ENCODE data around the gene THADA.
"Not testable (repeated sequence)": the region's sequence is repeated elsewhere in the genome, so short reads cannot be mapped to it uniquely, and the experiment has no call there.

The THADA gene

GRCh38 chr2:43318791-43319190 lies 277.0 kb downstream of the THADA start:
- DNase-seq, result no peak

DNA sequence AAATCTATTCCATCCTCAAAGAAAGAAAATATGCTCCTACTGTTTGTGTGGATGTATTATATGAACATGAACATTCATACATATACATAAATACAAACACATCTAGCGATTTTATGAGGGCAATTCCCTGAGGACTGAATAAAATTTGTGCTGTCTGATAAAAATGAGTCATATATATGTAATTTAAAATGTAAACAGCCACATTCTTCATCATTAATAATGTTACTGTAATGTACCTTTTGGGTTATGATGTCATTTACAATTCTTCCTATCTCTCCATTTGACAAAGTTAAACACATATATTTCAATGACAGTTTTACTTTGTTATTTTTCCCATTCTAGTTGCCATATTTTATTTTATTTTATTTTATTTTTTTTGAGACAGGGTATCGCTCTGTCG lies 278.2 kb downstream of the THADA start:
- DNase-seq, result no peak

DNA sequence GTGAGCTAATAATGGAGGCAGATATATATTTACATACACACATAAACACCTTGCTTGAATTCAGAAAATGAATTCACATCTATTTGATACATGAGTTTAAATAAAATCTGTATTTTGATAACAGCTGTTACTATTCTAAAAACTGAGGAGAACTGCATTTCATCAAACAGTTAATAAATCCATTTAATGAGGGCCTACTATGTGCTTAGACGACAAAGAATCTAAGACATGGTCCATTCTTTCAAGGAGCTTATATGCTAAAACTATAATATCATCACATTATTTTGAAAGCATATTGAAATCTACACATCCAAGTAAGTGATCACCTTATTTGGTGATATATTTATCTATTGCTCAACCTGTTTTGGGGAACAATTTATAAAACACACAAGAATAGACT lies 278.6 kb downstream of the THADA start:
- no peak for DNase-seq

- DNase-seq, result no peak
Measured at GRCh38 chr2:43315482-43315881, 280.4 kb downstream of the THADA start.

GRCh38 chr2:43314299-43314927 lies 281.4 kb downstream of the THADA start:
- DNase-seq, result no peak

DNA sequence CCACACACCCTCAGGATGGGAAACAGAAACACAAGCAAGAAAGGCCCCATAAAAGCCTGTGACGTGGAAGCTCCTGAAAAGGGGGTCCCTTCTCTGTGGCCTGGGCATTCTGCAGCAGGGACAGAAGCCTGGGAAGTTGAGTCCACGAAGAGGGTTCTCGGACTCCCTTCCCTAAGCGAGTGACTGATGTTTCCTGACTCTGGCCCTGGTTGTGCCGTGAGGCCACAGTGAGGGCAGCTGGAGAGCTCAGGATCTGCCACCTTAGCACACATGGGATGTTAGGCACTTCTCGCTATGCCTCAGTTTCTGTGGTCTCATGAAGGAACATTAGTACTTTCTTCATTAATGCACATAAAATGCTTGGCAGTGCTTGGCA lies 282.2 kb downstream of the THADA start:
- DNase-seq, result no peak

DNA sequence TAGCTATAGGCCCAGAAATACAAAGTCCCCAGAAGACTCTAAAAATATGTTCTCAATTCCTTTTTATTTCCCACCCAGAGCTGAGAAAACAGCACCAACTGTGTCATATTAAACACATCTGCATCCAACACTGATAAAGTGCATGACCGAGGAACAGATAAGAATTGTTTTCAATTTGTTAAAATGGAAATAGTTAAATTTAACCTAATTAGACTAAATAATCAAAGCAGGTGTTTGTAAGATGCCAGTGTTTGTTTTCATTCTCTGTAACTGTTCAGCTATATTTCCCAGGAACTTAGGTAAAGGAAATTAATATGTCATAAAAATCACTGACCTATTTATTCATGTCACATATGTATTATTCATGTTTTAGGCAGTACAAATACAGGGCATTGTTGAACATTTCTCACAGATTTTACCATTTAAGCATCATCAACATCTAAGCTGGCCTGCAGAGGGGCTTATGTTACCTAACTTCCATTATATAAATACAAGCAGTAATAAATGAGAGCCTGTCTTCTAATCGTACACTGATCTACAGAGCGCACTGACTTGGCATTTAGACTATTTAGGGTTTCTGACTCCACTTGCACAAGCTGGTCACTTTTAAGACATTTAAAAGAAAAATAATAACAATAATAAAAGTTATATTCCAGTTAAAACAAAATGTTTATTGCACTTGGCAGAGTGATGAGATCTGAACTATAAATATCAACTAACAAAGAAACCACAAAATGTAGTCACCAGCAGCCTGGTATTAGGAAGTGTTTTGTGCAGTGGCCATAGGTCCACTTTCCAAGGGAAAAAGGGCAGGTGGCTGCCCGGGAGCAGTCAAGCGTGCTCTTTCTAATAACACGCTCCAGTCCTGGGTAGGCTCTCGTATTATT lies 282.8 kb downstream of the THADA start:
- no peak for DNase-seq

DNA sequence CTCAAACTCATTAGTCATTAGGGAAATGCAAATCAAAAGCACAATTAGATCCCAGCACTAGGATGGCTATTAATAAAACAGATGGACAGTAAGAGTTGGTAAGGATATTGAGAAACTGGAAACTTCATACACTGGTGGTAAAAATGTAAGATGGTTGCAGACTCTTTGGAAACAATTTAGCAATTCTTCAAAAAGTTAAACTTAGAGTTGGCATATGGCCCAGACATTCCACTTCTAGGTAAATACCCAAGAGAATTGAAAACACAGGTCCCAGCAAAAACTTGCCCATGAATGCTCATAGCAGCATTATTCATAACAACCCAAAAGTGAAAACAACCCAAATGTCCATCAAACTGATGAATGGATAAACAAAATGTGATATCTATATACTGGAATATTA lies 284.6 kb downstream of the THADA start:
- DNase-seq, result no peak

DNA sequence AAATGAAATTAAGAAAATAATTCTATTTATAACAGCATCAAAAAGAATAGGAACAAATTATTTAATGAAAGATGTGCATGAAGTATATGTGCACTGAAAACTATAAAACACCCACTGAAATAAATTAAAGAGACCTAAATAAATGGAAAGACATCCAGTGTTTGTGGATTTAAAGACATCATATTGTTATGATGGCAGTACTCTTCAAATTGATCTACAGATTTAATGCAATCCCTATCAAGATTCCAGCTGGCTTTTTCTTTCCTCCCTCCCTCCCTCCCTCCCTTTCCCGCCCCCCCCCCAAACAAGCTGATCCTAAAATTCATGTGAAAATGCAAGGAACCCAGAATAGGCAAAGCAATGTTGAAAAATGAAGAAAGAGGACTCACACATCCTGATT lies 285.9 kb downstream of the THADA start:
- DNase-seq, result no peak

GRCh38 chr2:43307973-43308372 lies 287.9 kb downstream of the THADA start:
- DNase-seq, result no peak

DNA sequence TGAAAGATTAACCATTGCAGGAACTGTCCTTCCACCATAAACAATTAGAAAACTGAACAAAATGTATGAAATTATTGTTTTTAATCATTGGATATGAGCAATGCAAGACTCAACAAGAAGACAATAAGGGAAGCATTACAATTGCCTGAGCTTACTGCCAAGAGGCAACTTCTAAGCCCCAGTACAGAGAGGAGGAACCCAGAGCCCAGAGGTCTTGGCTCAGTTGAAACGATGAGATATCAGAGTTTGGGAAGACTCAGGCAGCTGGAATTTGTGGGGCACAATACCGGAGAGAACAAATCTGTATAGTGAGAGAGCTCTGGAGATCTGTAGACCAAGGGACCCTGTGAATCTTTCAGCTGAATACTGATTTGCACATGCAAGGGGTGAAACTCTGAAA lies 288.8 kb downstream of the THADA start:
- DNase-seq, result no peak

- no peak for DNase-seq
Measured at GRCh38 chr2:43306197-43306596, 289.6 kb downstream of the THADA start.

- DNase-seq, result peak; percentile 18 to 69
Measured at GRCh38 chr2:43305517-43305916, 290.3 kb downstream of the THADA start.

- peak; percentile 11 to 55 for DNase-seq
Measured at GRCh38 chr2:43305012-43305411, 290.8 kb downstream of the THADA start.

DNA sequence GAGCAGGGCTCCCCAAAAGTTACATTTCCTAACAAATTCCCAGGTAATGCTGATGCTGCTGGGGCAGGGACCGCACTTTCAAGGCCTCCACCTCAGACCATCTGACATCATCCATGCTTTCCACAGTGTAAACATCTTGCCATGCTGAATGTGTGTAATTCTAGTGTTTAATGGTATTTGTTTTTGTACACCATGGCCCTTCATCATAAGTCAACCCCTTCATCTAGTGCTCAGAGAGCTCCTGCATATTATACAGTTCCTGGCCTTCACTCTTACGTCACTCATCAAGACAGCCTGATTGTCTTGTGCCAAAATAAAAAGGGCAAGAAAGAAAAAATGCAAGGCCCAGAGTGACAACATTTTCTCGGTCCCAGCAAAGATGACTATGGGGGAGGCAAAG lies 291.9 kb downstream of the THADA start:
- DNase-seq, result no peak

GRCh38 chr2:43302961-43303494 lies 292.8 kb downstream of the THADA start:
- peak in 1 of 2 donors; percentile 2 for DNase-seq

DNA sequence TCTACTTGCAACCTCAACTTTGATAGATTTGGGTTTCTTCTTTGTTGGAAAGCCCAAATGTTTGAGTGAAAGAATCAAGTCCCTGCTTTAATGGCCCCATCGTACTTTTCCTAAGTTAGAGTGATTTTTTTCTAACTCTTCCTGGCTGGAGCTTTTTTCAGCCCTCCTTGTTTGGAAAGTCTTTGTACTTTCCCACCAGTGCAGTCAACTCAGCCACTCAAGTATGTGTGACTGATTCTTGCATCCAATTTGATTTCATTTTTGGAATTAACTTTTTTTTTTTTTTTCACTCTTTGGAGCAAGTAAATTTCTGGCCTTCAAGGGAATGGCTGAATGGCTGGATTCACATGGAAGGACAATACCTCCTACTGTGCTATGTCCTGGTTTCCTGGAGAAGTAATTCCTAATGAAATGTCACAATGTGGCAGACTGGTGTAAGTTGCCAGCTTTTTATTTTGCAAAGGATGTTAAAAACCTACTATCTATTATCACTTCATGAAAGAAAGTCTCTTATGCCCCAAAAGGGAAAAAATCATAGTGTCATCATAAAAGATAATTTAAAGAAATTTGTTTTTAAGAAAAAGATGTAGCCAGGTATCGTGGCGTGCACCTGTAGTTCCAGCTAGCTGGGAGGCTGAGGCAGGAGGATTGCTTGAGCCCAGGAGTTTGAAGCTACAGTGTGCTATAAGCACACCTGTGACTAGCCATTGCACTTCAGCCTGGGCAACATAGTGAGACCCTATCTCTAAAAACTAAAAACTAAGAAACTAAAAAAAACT lies 293.5 kb downstream of the THADA start:
- no peak for DNase-seq

GRCh38 chr2:43300781-43301583 lies 294.9 kb downstream of the THADA start:
- DNase-seq, result no peak

DNA sequence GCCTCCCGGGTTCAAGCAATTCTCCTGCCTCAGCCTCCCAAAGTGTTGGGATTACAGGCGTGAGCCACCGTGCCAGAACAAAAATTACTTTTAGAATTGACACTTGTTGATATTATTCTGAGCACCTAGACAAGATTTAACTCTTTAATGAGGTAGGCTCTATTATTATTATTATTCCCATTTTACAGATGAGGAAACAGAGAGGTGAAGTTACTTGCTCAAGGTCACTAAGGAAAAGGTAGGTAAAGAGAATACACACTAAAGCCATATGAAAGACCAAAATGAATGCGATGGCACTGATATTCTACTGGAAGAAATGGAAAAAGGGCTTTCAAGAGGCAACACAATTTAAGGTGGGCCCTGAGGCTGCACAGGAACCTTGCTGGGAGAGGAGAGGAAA lies 295.6 kb downstream of the THADA start:
- no peak for DNase-seq

DNA sequence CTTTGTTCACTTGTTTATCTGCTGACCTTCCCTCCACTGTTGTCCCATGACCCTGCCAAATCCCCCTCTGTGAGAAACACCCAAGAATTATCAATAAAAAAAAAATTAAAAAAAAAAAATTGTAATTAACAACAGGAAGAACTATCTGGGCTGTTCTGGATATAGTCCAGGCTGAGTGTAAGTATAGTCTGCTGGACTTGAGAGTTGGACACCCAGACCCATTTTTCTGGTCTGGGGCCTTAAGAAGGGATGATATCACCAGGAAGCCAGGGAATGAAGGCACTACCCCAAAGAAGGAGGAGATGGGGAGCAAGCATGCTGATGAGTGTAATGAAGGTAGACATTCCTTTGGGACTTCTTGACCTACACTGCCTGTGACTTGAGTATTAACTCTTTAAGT lies 297.3 kb downstream of the THADA start:
- DNase-seq, result no peak

DNA sequence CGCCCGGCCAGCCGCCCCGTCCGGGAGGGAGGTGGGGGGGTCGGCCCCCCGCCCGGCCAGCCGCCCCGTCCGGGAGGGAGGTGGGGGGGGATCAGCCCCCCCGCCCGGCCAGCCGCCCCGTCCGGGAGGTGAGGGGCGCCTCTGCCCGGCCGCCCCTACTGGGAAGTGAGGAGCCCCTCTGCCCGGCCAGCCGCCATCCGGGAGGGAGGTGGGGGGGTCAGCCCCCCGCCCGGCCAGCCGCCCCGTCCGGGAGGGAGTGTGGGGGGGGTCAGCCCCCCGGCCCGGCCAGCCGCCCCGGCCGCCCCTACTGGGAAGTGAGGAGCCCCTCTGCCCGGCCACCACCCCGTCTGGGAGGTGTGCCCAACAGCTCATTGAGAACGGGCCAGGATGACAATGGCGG lies 298.1 kb downstream of the THADA start:
- DNase-seq, result not testable (repeated sequence)

DNA sequence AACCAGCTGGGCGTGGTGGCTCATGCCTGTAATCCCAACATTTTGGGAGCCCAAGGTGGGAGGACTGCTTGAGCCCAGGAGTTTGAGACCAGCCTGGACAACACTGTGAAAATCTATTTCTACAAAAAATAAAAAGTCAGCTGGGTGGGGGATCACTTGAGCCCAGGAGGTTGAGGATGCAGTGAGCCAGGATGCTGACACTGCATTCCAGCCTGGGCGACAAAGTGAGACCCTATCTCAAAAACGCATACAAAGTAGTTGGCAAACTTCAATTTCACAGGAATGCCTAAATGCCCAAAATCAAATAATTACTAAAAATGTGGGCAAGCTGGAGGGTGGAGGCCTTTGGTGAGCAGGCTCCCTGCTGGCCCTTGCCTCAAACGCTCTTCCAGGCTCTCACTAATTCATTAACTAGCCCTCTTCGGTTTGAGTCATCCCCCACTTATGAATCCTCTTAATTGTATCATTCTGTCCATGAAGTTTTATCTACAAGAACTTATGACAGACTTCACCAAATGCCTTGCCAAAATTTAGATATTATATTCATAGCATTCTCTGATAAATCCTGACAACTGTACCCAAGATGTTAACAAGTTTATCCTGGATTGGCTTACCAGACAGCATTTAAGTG lies 300.8 kb downstream of the THADA start:
- DNase-seq, result no peak

Measured in CD4-positive, alpha-beta T cell treated with Interleukin-4 for 1 hour (primary cell).